ENCODE measurements around the gene MBOAT1.
"Not testable (repeated sequence)": the region's sequence is repeated elsewhere in the genome, so short reads cannot be mapped to it uniquely, and the experiment has no call there.

Gene MBOAT1

DNA sequence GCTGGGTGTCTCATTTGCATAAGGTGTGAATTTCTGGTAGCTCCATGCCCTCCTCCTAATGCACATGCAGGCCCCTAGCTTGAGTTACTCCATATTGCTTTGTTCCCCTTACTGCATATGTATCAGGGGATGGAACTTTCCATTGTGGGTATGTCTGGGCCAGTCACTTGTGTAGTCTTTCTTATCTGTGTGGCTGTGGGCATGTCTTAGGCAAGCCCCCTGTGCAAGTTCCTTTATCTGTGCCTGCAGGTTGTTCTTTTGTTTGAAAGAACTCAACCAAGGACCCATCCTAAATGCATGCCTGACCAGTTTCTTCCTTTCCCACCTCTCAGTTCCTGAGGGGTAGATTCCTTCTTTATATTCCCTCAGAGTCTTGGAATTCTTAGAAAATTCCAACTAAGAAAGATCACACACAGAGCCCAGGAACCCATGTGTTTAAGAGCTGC lies 23.6 kb downstream of the MBOAT1 start:
- H3K27ac ChIP-seq (ENCODE audit: low read length): no peak overlapping the region
- no peak for DNase-seq (ENCODE audit: low read depth, low spot score)
- H3K27me3 ChIP-seq (ENCODE audit: control insufficient read depth, insufficient read depth, low read length): no peaks in the 10 kb centered on the region
- no peaks in the 10 kb centered on the region for H3K4me1 ChIP-seq (ENCODE audit: control insufficient read depth, insufficient read depth, low read length)
- no peaks in the 10 kb centered on the region for H3K9me3 ChIP-seq (ENCODE audit: control insufficient read depth, insufficient read depth, low read length)
- no peaks in the 10 kb centered on the region for H3K36me3 ChIP-seq (ENCODE audit: control insufficient read depth, insufficient read depth, low read length)
- no peak overlapping the region for H3K4me3 ChIP-seq (ENCODE audit: low read length)

GRCh38 chr6:20186981-20187380 lies 25.3 kb downstream of the MBOAT1 start:
- Histone ChIP-seq H3K4me1 (ENCODE audit: control insufficient read depth, insufficient read depth, low read length) (no peaks in the 10 kb centered on the region), H3K27me3 (ENCODE audit: control insufficient read depth, insufficient read depth, low read length) (no peaks in the 10 kb centered on the region), H3K36me3 (ENCODE audit: control insufficient read depth, insufficient read depth, low read length) (no peaks in the 10 kb centered on the region), H3K27ac (ENCODE audit: low read length) (no peak overlapping the region), H3K9me3 (ENCODE audit: control insufficient read depth, insufficient read depth, low read length) (no peaks in the 10 kb centered on the region), H3K4me3 (ENCODE audit: low read length) (no peak overlapping the region)
- no peak for DNase-seq (ENCODE audit: low read depth, low spot score)
- WGBS (ENCODE audit: insufficient coverage, insufficient read length): no CpG with 5 or more reads among the region's 5 CpGs

DNA sequence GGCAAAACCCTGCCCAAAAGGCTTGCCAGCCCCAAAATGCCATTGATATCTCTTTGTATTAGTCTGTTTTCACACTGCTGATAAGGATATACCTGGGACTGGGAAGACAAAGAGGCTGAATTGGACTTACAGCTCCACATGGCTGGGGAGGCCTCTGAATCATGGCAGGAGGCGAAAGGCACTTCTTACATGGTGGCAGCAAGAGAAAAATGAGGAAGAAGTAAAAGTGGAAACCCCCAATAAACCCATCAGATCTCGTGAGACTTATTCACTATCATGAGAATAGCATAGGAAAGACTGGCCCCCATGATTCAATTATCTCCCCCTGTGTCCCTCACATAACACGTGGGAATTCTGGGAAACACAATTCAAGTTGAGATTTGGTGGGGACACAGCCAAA lies 28.6 kb downstream of the MBOAT1 start:
- no CpG with 5 or more reads among the region's 3 CpGs for WGBS (ENCODE audit: insufficient coverage, insufficient read length)

GRCh38 chr6:20182926-20183521 lies 29.2 kb downstream of the MBOAT1 start:
- Histone ChIP-seq H3K27ac (ENCODE audit: low read length) (no peak overlapping the region), H3K4me1 (ENCODE audit: control insufficient read depth, insufficient read depth, low read length) (no peaks in the 10 kb centered on the region), H3K4me3 (ENCODE audit: low read length) (no peak overlapping the region), H3K36me3 (ENCODE audit: control insufficient read depth, insufficient read depth, low read length) (no peaks in the 10 kb centered on the region), H3K27me3 (ENCODE audit: control insufficient read depth, insufficient read depth, low read length) (no peaks in the 10 kb centered on the region), H3K9me3 (ENCODE audit: control insufficient read depth, insufficient read depth, low read length) (no peaks in the 10 kb centered on the region)
- DNase-seq (ENCODE audit: low read depth, low spot score): no peak
- WGBS (ENCODE audit: insufficient coverage, insufficient read length): no CpG with 5 or more reads among the region's 2 CpGs

More for the DNA sequence above, 28.6 kb downstream of the MBOAT1 start:
- Histone ChIP-seq H3K27ac (ENCODE audit: low read length) (no peak overlapping the region), H3K4me1 (ENCODE audit: control insufficient read depth, insufficient read depth, low read length) (no peaks in the 10 kb centered on the region), H3K4me3 (ENCODE audit: low read length) (no peak overlapping the region), H3K36me3 (ENCODE audit: control insufficient read depth, insufficient read depth, low read length) (no peaks in the 10 kb centered on the region), H3K27me3 (ENCODE audit: control insufficient read depth, insufficient read depth, low read length) (no peaks in the 10 kb centered on the region), H3K9me3 (ENCODE audit: control insufficient read depth, insufficient read depth, low read length) (no peaks in the 10 kb centered on the region)
- no peak for DNase-seq (ENCODE audit: low read depth, low spot score)

DNA sequence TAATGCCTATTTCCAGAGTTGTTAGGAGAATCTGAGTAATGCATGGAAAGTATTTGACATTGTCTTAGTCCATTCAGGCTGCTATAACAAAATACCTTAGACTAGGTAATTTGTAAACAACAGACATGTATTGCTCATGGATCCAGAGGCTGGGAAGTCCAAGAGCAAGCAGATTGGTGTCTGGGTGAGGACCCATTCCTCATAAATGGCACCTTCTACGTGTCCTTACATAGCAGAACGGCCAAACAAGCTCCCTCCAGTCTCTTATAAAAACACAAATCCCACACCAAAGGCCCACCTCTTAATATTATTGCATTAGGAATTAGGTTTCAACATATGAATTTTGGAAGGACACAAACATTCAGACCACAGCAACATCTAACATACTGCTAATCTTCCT lies 30.2 kb downstream of the MBOAT1 start:
- no CpG with 5 or more reads among the region's 2 CpGs for WGBS (ENCODE audit: insufficient coverage, insufficient read length)
- Histone ChIP-seq H3K4me1 (ENCODE audit: control insufficient read depth, insufficient read depth, low read length) (no peaks in the 10 kb centered on the region), H3K27ac (ENCODE audit: low read length) (no peak overlapping the region), H3K27me3 (ENCODE audit: control insufficient read depth, insufficient read depth, low read length) (no peaks in the 10 kb centered on the region), H3K4me3 (ENCODE audit: low read length) (no peak overlapping the region), H3K36me3 (ENCODE audit: control insufficient read depth, insufficient read depth, low read length) (no peaks in the 10 kb centered on the region), H3K9me3 (ENCODE audit: control insufficient read depth, insufficient read depth, low read length) (no peaks in the 10 kb centered on the region)
- DNase-seq (ENCODE audit: low read depth, low spot score): no peak

- DNase-seq (ENCODE audit: low read depth, low spot score): no peak
- Histone ChIP-seq H3K4me1 (ENCODE audit: control insufficient read depth, insufficient read depth, low read length) (no peaks in the 10 kb centered on the region), H3K27me3 (ENCODE audit: control insufficient read depth, insufficient read depth, low read length) (no peaks in the 10 kb centered on the region), H3K36me3 (ENCODE audit: control insufficient read depth, insufficient read depth, low read length) (no peaks in the 10 kb centered on the region), H3K27ac (ENCODE audit: low read length) (no peak overlapping the region), H3K9me3 (ENCODE audit: control insufficient read depth, insufficient read depth, low read length) (no peaks in the 10 kb centered on the region), H3K4me3 (ENCODE audit: low read length) (no peak overlapping the region)
- WGBS (ENCODE audit: insufficient coverage, insufficient read length): no CpG with 5 or more reads among the region's 3 CpGs
Measured at GRCh38 chr6:20180935-20181334, 31.3 kb downstream of the MBOAT1 start.

DNA sequence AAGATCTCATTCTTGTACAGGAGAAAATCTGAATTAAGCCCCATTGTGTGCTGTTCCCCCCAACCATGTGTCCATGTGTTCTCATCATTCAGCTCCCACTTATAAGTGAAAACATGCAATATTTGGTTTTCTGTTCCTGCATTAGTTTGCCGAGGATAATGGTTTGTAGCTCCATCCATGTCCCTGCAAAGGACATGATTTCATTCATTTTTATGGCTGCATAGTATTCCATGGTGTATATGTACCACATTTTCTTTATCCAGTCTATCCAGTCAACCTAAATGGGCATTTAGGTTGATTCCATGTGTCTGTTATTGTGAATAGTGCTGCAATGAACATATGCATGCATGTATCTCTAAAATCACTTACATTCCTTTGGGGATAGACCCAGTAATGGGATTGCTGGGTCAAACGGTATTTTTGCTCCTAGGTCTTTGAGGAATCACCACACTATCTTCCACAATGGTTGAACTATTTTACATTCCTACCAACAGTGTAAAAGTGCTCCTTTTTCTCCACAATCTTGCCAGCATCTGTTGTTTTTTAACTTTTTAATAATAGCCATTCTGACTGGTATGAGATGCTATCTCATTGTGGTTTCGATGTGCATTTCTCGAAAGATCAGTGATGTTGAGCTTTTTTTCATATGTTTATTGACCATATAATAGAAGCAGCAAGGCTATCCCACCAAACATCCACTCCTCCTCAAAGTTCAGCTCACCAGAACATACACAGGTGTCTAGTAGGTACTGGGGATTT lies 32.8 kb downstream of the MBOAT1 start:
- not testable (repeated sequence) for H3K36me3 ChIP-seq (ENCODE audit: control insufficient read depth, insufficient read depth, low read length)

GRCh38 chr6:20178327-20178726 lies 33.9 kb downstream of the MBOAT1 start:
- WGBS (ENCODE audit: insufficient coverage, insufficient read length): no CpG with 5 or more reads among the region's 2 CpGs
- H3K4me1 ChIP-seq (ENCODE audit: control insufficient read depth, insufficient read depth, low read length): no peaks in the 10 kb centered on the region
- no peaks in the 10 kb centered on the region for H3K27me3 ChIP-seq (ENCODE audit: control insufficient read depth, insufficient read depth, low read length)
- H3K4me3 ChIP-seq (ENCODE audit: low read length): no peak overlapping the region
- H3K36me3 ChIP-seq (ENCODE audit: control insufficient read depth, insufficient read depth, low read length): no peaks in the 10 kb centered on the region
- H3K9me3 ChIP-seq (ENCODE audit: control insufficient read depth, insufficient read depth, low read length): no peaks in the 10 kb centered on the region
- no peak for DNase-seq (ENCODE audit: low read depth, low spot score)
- no peak overlapping the region for H3K27ac ChIP-seq (ENCODE audit: low read length)

More for the DNA sequence above, 32.8 kb downstream of the MBOAT1 start:
- WGBS (ENCODE audit: insufficient coverage, insufficient read length): no CpG with 5 or more reads among the region's 4 CpGs
- H3K27ac ChIP-seq (ENCODE audit: low read length); H3K9me3 ChIP-seq (ENCODE audit: control insufficient read depth, insufficient read depth, low read length); H3K4me1 ChIP-seq (ENCODE audit: control insufficient read depth, insufficient read depth, low read length); DNase-seq (ENCODE audit: low read depth, low spot score); H3K4me3 ChIP-seq (ENCODE audit: low read length); H3K27me3 ChIP-seq (ENCODE audit: control insufficient read depth, insufficient read depth, low read length): not testable (repeated sequence)

DNA sequence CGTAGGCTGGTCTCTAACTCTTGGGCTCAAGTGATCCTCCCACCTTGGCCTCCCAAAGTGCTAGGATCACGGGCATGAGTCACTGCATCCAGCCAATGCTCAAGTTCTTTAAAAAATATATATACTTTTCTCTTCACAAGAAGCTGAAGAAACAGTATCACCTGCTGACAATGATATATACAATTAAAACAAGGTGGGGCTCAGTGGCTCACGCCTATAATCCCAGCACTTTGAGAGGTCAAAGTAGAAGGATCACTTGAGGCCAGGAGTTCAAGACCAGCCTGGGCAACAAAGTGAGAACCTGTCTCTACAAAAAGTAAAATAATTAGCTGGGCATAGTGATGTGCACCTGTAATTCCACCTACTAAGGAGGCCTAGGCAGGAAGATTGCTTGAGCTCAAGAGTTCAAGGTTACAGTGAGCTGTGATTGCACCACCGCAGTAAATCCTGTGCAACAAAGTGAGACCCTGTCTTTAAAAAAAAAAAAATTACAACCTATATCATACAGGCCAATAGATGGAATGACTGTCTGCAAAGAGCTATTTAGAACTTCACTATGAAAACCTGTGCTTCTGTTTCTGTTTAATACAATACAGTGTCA lies 36.4 kb downstream of the MBOAT1 start:
- Histone ChIP-seq H3K9me3 (ENCODE audit: control insufficient read depth, insufficient read depth, low read length) (no peaks in the 10 kb centered on the region), H3K27me3 (ENCODE audit: control insufficient read depth, insufficient read depth, low read length) (no peaks in the 10 kb centered on the region), H3K4me1 (ENCODE audit: control insufficient read depth, insufficient read depth, low read length) (no peaks in the 10 kb centered on the region), H3K4me3 (ENCODE audit: low read length) (no peak overlapping the region), H3K27ac (ENCODE audit: low read length) (no peak overlapping the region), H3K36me3 (ENCODE audit: control insufficient read depth, insufficient read depth, low read length) (no peaks in the 10 kb centered on the region)
- DNase-seq (ENCODE audit: low read depth, low spot score): no peak
- WGBS (ENCODE audit: insufficient coverage, insufficient read length): no CpG with 5 or more reads among the region's 4 CpGs

GRCh38 chr6:20173833-20174792 lies 38.2 kb downstream of the MBOAT1 start:
- no CpG with 5 or more reads among the region's 13 CpGs for WGBS (ENCODE audit: insufficient coverage, insufficient read length)
- Histone ChIP-seq H3K36me3 (ENCODE audit: control insufficient read depth, insufficient read depth, low read length) (no peaks in the 10 kb centered on the region), H3K4me1 (ENCODE audit: control insufficient read depth, insufficient read depth, low read length) (no peaks in the 10 kb centered on the region), H3K27me3 (ENCODE audit: control insufficient read depth, insufficient read depth, low read length) (no peaks in the 10 kb centered on the region), H3K4me3 (ENCODE audit: low read length) (no peak overlapping the region), H3K27ac (ENCODE audit: low read length) (no peak overlapping the region), H3K9me3 (ENCODE audit: control insufficient read depth, insufficient read depth, low read length) (no peaks in the 10 kb centered on the region)
- no peak for DNase-seq (ENCODE audit: low read depth, low spot score)
